Stimulated activated CD8-positive, alpha-beta memory T cell treated with anti-CD3 and anti-CD28 coated beads, Interleukin-4, amount 100 ng/mL, for 1 hour (primary cell): Measurements from ENCODE around the gene ACP6.
"Not testable (repeated sequence)": the region's sequence is repeated elsewhere in the genome, so short reads cannot be mapped to it uniquely, and the experiment has no call there.

ENCODE experiments used
- DNase-seq, 2 donors: peaks; one replicate each; pipeline ENCODE4 v3.0.0-alpha.2; 2020; ENCODE audit warnings: low read depth in 2 of 2, low spot score in 1 of 2

Gene ACP6

GRCh38 chr1:147624011-147624410 lies 46.3 kb downstream of the ACP6 start:
- no peak for DNase-seq

DNA sequence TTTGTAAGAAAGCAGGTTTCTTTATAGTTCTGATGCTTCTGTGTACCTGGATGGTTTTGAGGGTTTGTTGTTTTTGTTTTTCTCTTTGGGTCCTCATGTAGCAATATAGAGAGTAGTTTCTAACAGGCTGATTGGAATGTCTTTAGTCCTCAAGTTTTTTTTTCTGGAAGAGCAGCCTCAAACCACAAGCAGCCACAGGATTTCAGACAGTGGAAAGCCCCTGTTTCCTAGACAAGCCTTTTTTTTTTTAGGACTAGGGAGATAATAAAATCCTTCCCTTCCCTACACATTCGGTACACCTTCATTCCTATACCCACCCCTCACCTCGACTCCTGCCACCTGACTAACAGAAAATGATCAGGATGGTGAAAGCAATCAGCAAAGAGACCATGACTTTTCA lies 47.6 kb downstream of the ACP6 start:
- DNase-seq, result no peak

GRCh38 chr1:147620543-147620942 lies 49.8 kb downstream of the ACP6 start:
- DNase-seq, result no peak

DNA sequence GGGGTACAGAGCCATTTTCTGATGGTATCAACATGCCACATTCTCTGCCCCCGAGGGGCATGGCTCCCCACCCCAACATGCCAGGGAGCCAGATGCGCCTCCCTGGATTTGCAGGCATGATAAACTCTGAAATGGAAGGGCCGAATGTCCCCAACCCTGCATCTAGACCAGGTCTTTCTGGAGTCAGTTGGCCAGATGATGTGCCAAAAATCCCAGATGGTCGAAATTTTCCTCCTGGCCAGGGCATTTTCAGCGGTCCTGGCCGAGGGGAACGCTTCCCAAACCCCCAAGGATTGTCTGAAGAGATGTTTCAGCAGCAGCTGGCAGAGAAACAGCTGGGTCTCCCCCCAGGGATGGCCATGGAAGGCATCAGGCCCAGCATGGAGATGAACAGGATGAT lies 50.6 kb downstream of the ACP6 start:
- DNase-seq, result no peak

DNA sequence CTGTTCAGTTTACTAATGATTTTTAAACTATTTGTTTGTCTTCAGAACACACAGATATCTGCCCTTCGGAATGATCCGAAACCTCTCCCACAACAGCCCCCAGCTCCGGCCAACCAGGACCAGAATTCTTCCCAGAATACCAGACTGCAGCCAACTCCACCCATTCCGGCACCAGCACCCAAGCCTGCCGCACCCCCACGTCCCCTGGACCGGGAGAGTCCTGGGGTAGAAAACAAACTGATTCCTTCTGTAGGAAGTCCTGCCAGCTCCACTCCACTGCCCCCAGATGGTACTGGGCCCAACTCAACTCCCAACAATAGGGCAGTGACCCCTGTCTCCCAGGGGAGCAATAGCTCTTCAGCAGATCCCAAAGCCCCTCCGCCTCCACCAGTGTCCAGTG lies 51.6 kb downstream of the ACP6 start:
- DNase-seq, result no peak

GRCh38 chr1:147618077-147618569 lies 52.2 kb downstream of the ACP6 start:
- no peak for DNase-seq

DNA sequence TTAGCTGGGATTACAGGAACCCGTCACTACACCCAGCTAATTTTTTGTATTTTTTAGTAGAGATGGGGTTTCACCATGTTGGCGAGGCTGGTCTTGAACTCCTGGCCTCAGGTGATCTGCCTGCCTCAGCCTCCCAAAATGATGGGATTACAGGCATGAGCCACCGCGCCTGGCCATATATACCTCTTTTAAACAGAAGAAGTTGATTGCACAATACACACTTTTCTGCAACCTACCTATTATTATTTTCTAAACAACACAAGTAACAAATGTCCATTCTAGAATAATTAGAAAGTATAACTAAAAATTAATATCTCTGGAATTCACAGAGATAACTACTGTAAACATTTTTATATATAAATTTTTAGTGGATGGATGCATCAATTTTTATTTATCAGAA lies 55.4 kb downstream of the ACP6 start:
- DNase-seq, result not testable (repeated sequence)

- DNase-seq, result no peak
These were observed 56.8 kb downstream of the ACP6 start for GRCh38 chr1:147613506-147613905.

DNA sequence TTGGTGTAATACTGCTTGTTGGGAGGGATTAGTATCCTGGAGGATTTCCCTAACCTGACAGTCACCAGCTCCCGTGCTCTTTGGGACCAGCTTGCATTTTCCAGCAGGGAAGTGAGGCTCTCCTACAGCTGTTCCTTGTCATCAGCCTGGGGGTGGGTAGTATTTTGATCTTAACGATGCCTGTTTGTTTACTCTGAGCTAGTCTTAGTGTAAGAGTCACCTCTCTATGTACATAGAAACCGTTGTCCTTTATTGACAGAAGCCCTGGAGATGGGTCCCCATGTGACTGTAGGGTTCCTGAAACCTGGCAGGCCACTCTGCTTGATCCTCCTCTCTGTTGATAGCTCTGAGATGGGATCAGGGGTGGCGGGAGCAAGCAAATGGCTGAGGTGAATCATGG lies 58.0 kb downstream of the ACP6 start:
- no peak for DNase-seq

DNA sequence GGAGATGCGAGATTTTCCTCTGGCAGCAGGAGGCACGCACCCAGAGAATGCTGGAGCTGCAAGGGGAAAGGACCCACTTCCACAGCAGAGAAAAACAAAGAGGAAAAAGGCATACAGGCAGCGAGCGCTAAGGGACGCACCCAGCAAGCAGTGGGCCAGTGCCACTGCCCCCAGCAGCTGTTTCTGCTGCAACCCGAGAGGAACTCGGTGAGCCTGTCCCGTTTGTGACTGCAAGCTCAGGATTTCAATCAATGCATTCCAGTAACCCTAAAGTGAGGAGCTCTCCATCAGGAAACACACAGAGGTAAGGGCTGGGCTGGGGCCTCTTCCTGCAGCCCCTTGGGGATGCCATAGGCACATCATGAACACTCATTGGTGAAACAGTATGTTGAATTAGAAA lies 58.7 kb downstream of the ACP6 start:
- DNase-seq, result no peak

- no peak for DNase-seq
These were observed 59.3 kb downstream of the ACP6 start for GRCh38 chr1:147611021-147611426.

DNA sequence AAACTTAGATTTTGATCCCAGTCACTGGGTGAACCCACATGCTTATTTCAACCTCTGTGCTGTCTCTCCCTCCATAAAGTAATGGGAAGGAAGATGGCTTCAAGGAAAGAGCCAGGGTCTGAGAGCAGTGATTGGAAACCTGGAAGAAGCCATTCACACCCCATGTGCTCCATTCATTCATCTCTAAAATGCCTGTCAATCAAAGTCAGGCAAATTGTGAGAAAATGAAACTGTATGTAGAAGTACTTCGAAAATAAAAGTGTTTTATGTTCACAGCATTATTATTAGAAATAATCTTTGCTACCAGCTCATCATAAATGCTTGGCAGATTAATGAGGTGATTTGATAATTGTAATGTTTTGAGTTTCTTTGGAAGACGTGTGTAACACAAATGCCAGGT lies 61.0 kb downstream of the ACP6 start:
- no peak for DNase-seq

DNA sequence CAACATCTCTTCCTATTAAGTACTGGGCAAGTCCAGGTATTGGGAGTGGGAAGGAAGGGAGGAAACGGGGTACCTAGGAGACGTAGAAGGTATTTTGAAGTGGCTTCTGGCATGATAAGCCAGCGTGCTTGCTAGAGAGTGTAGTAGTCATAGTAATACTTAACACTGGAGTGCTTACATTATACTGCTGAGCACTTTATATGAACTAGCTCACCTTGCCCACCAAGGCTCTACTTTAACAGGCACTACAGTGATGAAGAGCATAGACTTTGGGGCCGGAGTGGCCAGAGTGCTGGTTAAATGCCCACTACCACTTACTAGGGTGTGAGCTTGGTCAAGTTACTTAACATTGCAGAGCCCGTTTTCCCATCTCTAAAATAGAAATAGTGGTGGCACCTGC lies 61.7 kb downstream of the ACP6 start:
- DNase-seq, result no peak

DNA sequence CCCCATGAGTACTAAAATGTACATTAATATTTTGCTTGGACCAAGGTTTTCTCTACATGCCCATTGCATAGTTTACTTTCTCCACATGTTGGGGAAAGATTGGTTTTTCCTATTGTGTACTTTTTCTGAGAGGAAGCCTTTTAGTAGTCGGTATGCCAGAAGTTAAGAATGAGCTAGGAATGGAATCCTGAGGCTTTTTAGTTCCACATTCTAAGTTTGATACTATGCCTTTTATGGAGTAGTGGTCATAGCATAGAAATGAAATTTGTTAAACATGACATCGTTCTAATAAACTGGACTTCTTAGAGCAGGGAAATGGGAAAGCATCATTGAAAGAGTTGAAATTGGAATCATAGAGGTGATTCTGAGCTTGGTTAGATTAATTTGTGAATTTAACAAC lies 64.7 kb downstream of the ACP6 start:
- DNase-seq, result no peak

DNA sequence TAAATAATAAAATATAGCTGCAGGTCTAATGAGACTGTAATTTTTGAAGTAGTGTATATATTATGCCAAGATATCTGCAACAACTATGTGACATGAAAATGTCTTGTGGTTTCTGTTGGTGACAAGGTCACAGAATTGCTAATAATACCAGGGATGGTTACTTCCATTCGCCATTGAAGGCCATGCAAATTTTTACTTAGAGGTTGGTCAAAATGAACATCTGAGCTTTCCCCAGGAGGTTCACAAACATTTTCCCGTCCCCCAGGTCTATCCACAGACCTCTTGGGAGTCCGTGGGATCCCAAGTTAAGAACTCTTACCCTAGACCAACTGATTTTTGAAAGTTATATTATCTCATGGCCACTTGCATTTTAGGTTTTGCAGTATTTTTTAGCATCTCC lies 66.3 kb downstream of the ACP6 start:
- no peak for DNase-seq

GRCh38 chr1:147600119-147601111 lies 69.9 kb downstream of the ACP6 start:
- DNase-seq, result no peak

DNA sequence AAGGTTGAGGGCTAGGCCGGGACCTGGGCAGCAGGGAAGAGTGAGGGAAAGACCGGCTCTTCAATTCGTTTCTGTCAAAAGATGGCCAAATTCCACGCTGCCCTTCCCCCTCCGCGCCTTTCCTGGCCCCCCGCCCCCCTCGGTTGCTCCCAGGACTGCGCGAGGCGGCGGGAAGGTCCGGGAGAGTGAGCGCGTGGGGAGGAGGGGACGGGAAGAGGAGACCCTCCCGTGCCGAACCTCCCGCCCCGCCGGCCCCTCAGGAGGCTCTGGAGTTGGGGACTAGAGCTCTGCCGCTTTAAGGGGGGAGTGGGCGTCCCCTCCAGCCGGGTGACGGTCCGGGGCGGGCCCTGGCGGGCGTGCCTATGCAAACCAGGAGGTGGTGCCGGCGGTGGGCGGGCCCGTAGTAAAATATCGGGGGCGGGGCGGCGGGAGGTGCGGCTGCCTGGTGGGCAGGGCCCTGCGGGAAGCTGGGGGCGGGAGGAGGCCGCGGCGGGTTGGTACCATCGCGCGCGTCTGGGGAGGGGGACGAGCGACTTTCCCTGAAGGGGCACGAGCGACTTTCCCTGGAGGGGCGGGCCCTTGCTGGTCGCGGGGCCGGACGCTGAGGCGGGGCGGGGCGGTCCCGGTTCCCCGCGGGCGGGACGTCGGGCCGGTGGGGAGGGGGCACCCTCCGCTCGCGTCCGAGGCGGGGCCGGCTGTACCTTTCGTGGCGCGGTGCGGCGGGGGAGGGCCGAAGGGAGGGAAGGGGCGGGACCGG lies 70.8 kb downstream of the ACP6 start:
- DNase-seq, result peak; percentile 95 to 97

- peak in 1 of 2 donors; percentile 5 for DNase-seq
These were observed 71.5 kb downstream of the ACP6 start for GRCh38 chr1:147598621-147599361.

DNA sequence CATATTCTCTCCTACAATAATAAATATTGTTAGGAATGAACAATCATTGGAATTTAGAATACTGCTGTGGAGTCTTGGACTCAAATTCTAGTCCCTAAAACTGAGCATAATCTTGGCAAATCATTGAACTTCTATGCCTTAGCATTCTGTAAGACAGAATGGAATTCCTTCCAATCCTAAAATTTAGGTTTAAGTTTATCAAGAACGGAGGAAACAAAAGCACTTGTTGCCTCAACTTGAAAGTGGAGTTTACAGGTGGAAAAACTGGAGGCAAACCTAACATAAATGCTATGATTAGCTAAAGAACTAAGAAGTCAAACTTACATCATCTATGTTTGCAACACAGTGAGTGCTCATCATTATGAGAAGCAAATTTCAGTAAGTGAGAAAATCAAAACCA lies 73.3 kb downstream of the ACP6 start:
- no peak for DNase-seq
